Fibroblast of the conjunctiva (primary cell): Measurements from ENCODE around the gene SLC48A1.

Experiments used
- DNase-seq: peaks from one replicate; pipeline ENCODE4 v3.0.0-alpha.2; 2010; ENCODE audit warnings: low read depth

The SLC48A1 gene

DNA sequence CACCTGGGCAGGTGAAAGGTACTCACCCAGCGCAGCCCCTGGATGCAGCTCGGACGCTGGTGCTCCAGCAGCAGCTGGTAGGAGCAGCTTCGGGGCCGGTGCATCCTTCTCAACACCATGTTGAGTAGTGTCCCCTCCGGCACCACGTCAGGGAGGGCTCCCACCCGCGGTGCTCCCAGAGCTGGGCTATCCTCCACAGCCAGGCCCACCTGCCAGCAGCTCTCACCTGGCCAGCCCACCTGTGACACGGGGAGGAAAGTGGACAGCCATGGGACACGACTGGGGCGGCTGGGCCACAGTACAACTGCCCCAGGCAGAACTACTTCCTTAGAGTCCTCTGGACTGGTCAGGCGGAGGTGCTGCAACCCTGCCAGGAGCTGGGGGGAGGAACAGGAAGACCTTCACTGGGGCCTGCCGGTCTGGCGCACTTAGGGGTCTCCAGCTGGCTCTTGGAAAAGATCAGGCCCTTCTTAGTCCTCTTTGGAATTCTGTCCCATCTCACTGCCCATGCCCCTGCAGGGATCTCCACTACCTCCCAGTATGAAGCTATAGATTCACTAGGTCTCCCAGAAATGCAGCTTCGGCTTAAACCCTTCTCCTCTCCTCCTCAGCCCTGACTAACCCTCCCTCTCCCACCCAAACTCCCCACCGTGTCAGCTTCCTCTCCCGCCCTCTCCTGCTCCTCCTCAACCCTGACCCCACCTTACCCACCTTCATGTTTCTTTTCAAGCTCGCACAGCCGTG, 15.0 kb upstream of the SLC48A1 start:
- DNase-seq = no peak

- DNase-seq = no peak
These were observed 14.5 kb upstream of the SLC48A1 start for GRCh38 chr12:47758584-47758833.

GRCh38 chr12:47758834-47759690, 14.0 kb upstream of the SLC48A1 start, which contains the start of gene RAPGEF3:
Gene RAPGEF3 (minus strand): TSS chr12:47758880. CDS start chr12:47758556, 324 bp downstream.
- DNase-seq = peak; percentile 44

- no peak for DNase-seq
These were observed 10.1 kb upstream of the SLC48A1 start for GRCh38 chr12:47762850-47763465.

- DNase-seq = no peak
These were observed 9.3 kb upstream of the SLC48A1 start for GRCh38 chr12:47763481-47764346.

DNA sequence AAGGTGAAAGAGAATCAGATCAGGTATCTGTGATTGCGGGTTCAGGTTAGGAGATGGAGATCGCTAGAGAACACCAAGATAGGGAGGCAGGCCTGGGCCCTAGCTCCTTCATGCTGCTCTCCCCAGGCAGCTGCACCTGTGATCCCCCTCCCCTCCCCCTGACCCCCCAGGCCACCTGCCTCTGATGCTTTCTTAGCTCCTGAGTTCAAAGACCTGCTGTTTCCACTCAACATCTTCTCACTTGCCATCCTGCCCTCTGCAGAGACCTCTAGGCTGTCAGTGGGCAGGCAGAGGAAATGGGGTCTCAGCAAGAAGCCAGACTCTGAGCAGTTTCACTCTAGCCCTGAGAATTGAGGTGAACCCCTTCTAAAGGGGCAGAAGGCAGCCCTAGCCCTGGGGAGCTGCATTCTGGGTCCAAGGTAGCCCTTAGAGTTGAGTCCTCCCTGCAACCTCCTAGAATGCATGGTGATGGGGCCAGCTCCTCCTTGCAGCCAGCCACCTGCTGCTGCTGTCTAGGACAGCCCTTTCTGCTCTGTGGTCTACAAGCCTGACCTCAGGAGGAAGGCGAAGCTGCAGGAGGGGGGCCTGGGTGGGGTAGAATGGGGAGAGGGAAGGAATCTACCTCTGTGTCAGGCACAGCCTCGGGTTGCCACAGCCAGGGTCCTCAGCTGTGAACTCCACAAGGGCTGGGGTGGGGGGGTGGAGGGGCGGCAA, 6.4 kb upstream of the SLC48A1 start:
- DNase-seq = no peak

- peak; percentile 39 for DNase-seq
These were observed 5.8 kb upstream of the SLC48A1 start for GRCh38 chr12:47767216-47767724.

GRCh38 chr12:47768323-47768811, 4.7 kb upstream of the SLC48A1 start:
- no peak for DNase-seq

- DNase-seq = no peak
These were observed 3.6 kb upstream of the SLC48A1 start for GRCh38 chr12:47769234-47770085.

DNA sequence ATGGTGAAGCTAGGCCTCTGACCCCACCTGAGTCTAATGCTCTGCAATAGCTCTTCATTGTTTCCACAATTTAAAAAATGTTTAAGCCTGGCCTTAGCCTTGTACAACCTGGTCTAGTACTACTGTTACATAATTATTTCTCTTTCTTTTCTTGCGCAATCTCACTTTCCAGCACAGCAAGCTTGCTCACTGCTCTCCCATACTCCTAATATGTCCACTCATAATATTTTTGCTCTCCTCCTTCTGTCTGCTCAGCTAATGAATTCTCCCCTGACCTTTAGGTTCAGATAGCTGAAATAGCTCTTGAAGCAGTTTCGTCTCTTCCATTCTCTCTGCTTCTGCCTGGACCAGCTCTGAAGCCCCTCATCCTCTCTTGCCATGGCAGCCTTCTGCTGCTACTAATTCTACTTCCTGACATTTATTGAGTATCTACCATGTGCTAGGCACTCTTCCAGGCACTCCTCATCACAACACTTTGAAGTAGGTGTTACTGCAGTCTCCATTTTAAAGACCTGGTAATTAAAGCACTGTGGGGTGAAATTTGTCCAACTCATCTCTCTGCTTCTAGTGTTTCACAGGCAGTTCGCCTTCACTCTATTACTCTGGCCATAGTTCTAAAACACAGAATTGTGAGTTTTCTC, 2.8 kb upstream of the SLC48A1 start:
- DNase-seq = no peak

GRCh38 chr12:47771304-47771703, 1.7 kb upstream of the SLC48A1 start:
- no peak for DNase-seq

DNA sequence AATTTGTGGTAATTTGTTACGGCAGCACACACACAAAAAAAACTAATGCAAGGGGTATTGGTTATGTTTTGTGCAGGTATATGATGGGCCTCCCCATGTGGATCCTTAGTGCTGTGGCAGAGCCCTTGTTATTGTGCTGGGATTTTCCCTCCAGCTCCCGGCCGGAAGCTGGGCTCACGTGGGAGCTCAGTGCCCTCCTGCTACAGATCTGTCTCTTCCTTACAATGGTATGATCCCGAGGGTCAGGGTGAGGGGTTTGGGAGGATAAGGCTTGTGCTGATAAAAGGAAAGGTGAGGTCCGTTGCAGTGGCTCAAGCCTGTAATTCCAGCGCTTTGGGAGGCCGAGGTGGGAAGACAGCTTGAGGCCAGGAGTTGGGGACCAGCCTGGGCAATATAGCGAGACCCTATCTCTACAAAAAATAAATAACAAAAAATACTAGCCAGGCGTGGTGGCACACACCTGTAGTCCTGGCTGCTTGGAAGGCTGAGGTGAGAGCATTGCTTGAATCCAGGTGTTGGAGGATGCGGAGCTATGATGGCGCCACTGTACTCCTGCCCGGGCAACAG, 861 bp upstream of the SLC48A1 start:
- DNase-seq = no peak

GRCh38 chr12:47772738-47773061, 338 bp upstream of the SLC48A1 start:
- no peak for DNase-seq

DNA sequence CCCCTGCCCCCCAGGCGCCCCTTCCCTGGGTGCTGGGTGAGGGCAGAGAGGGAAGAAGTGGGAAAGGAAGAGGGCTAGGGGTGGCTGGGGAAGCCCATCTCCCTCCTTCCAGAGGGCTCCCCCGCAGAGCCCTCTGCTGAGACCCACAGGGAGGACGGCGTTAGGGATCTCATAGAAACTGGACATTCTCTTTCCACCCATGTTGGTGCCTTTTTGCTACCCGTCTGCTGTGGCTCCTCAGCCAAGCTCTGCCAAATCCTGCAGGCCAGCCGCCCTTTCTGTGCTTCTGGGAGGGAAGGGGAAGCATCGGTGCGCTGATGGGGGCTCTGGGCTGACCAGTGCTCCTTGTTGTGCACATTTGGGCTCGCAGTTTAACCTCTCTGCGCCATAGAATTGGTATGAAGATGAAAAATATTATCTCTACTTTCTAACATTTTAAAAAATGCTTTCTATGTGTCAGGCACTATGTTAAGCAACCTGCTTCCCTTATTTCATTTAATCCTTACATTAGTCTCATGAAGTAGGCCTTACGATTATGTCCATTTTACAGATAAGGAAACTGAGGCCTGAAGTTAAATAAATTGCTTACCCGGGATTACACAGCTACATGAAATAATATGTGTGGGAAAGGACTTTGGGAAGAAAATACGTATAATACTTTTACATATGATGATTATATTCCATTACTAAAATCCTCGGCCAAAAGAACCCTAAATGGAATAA, 981 bp downstream of the SLC48A1 start:
- no peak for DNase-seq

- DNase-seq = no peak
These were observed 1.6 kb downstream of the SLC48A1 start for GRCh38 chr12:47774663-47775062.

DNA sequence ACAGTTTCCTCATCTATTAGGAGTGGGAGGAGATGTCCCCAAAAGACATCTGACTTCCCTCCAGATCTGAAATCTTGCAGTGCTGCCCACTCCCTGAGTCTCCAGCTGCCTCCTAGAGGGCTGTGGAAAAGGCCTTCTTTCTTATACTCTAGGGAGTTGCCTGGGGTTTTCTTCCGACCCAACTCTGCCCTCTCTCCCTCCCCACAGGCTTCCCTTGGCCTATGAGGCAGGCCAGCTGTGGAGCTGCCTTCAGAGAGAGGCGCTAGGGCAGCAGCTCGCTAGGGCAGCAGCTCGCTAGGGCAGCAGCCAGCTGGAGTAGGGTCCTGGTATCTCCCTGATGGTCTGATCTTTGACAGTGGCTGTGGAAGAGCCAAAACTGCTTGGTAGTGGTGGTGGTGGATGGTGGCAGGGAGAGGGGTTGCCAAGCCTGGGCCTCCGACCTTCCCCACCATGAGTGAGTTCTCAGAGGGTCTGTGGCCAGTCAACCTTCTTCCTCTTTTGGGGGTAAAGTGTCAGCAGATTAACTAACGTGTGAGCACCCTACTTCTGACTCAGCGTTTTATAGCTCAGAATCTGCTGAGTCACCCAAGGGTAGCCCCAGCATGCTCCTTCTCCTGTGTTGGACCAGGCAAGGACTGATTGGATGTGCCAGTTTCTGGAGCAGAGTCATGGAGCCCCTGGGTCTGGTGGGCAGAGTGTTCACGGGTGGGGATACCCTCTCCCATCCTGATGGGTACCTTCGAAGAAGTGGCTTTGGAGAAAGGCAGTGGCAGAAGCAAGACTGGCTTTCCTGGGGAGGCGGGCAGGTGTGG, 2.3 kb downstream of the SLC48A1 start:
- no peak for DNase-seq

DNA sequence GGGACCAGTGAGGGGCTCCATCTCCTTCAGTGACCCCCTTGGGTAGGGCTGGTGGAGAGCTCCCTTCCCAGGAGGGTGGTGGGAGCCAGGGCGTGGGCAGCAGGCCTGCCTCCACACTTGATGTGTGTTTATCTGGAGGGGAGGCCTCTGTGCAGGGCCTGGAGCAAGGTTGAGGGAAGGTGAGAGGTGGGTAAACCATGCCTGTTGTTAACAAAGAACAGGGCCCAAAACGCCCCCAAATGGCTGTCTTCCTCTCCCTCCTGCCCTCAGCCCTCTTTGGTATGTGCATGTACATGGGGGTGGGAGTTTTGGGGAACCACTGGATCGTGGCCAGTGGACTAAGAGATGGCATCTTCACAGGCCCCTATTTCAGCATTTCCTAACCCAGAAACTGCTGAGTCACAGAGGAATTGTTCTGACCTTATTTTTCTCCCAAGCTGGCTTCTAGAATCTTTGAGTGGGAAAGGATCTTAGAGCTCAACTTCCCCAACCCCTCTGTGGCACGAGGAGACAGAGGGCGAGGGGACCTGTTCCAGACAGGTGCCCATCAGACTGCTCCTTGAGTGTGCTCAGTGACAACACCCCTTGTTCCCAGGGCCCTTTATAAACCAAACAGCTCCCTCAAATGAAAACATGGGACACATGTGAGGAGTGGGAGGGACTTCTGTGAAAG, 3.6 kb downstream of the SLC48A1 start:
- DNase-seq = peak; percentile 22
